Measurements from ENCODE around the gene TANGO2. TPM values are rescaled to one million over a fixed set of nuclear protein-coding genes. Genes with fewer than 3 reads are reported as not detected.

TANGO2 gene
- total RNA-seq, 1 donor from 2014 or later = 14.8 TPM

DNA sequence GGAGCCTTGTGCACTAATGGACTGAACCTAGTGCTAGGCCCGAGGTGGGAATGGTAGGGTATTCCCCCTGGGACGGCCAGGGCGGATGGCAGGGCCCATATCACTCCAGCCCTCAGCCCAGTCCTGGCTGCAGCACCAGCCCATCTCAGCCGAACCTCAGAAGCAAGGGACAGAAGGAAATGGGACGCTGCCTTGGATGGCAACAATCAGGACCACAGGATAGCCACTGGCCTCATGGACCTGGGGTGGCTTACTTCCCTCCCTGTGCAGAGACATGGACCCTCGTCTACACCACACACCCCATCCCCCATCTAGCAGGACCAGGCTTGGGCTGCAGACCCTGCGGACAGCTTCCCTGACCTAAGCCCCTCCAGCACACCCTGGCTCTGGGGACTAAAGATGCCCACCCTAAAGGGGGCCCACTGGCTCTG lies 28.4 kb upstream of the TANGO2 start:
- H3K4me3 ChIP-seq (ENCODE audit: low read depth, low read length) = no peak overlapping the region
- TF ChIP-seq, protein P1, sequence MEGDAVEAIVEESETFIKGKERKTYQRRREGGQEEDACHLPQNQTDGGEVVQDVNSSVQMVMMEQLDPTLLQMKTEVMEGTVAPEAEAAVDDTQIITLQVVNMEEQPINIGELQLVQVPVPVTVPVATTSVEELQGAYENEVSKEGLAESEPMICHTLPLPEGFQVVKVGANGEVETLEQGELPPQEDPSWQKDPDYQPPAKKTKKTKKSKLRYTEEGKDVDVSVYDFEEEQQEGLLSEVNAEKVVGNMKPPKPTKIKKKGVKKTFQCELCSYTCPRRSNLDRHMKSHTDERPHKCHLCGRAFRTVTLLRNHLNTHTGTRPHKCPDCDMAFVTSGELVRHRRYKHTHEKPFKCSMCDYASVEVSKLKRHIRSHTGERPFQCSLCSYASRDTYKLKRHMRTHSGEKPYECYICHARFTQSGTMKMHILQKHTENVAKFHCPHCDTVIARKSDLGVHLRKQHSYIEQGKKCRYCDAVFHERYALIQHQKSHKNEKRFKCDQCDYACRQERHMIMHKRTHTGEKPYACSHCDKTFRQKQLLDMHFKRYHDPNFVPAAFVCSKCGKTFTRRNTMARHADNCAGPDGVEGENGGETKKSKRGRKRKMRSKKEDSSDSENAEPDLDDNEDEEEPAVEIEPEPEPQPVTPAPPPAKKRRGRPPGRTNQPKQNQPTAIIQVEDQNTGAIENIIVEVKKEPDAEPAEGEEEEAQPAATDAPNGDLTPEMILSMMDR (conservative IDR thresholded peaks at IDR 0.05; ENCODE audit: low read depth, low read length) = no peak
- DNase-seq (ENCODE audit: low read depth) = no peak

DNA sequence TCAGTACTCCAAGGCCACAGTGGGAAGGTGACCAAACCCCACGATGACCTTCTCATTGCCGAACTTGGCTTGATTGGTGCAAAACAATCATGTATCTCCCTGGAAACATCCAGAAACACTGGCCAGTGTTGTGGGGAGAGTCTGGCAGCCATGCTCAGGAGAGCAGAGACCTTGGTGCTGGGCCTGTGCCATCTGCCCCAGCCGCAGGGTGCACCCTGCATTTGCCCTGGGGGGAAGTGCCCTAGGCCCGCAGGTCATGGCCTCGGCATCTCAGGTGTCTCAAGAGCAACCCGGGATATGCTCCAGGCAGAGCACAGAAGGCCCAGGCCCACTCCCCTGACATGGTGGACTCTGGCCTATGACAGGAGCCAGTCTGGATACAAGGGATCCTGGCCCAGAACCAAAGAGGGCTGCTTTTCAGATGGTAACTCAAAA lies 28.0 kb upstream of the TANGO2 start:
- no peak overlapping the region for H3K4me3 ChIP-seq (ENCODE audit: low read depth, low read length)
- no peak for DNase-seq (ENCODE audit: low read depth)
- TF ChIP-seq, protein P1 (conservative IDR thresholded peaks at IDR 0.05; ENCODE audit: low read depth, low read length) = no peak

DNA sequence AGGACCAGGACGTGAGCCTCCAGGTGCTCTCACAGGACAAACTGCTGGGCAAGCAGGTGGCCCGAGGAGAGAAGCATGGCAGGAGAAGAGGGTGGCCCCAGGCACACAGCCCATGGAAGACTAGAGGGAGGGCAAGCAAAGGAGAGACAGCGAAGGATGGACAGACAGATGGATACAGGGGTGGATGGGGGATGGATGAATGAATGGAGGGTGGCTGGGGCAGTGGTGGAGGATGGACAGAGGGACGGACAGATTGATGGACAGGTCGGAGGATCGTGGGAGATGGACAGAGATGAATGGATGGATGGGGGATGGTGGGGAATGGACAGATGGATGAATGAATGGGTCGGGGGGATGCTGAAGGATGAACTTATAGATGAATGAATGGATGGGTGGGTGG lies 27.0 kb upstream of the TANGO2 start:
- TF ChIP-seq, protein P1 (conservative IDR thresholded peaks at IDR 0.05; ENCODE audit: low read depth, low read length) = no peak
- no peak overlapping the region for H3K4me3 ChIP-seq (ENCODE audit: low read depth, low read length)
- DNase-seq (ENCODE audit: low read depth) = no peak

DNA sequence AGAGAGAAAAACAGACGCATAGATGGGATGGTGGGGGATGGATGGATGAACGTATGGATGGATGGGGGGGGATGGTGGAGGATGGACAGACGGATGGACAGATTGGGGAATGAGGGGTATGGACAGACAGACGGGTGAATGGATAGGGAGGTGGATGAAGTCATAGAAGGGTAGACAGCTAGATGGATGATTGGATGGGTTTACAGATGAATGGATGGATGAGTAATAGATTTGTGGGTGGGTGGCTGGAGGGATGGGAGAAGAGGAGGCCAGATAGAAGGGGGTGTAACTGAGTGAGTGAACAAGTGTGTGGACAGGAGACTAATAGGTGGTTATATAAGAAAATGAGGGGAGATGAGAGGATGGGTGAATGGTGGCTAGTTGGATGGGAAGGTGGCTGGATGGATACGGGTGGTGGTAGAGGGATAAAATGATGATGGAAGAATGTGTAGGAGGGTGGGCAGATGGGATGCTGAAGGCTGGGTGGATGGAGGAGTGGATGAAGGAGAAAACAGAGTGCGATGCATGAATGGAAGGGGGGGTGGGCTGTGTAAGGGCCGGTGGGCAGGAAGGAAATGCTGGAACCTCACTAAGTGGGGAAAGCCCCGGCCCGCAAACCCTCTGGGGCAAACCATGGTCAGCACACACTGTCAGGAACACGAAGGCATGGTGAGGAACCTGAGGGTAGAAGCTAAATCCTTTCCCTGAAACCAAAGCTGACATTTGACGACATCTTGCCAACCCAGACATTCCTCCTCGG lies 25.9 kb upstream of the TANGO2 start:
- no peak for DNase-seq (ENCODE audit: low read depth)
- no peak overlapping the region for H3K4me3 ChIP-seq (ENCODE audit: low read depth, low read length)
- TF ChIP-seq, protein P1 (conservative IDR thresholded peaks at IDR 0.05; ENCODE audit: low read depth, low read length) = no peak

DNA sequence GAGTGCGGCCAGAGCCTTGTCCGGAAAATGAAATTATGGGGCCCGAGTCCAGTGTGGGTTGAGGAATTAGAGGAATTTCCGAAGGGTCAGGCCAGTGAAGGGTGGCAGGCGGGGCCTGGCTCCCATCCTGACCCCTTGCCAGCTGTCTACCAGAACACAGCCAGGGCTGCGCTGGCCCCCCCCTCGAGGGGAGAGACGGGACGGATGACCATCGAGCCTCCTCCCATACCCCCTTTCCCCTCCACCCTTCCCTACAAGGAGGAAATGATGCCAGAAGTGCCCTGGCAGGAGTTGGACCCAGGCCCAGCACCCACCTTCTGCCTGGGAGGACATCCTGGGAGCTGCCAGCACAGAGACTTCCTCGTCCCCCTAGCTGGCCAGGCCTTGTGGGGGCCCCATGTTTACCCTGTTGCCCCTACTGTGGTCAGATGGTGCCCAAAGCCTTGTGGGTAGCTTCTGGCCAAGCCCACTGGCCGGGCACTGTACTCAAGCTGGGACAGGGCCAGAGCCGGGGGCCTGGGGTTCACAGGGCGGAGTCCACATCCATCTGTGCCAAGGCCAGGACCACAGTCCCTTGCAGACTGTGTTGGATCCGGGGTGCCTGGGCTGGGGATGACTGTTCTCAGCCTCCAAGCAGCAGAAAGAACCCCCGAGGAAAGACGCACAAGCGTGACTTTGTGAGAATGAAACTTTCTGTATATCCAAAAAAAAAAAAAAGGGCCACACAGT lies 25.1 kb upstream of the TANGO2 start:
- TF ChIP-seq, protein P1 (conservative IDR thresholded peaks at IDR 0.05; ENCODE audit: low read depth, low read length) = no peak
- no peak for DNase-seq (ENCODE audit: low read depth)
- no peak overlapping the region for H3K4me3 ChIP-seq (ENCODE audit: low read depth, low read length)

DNA sequence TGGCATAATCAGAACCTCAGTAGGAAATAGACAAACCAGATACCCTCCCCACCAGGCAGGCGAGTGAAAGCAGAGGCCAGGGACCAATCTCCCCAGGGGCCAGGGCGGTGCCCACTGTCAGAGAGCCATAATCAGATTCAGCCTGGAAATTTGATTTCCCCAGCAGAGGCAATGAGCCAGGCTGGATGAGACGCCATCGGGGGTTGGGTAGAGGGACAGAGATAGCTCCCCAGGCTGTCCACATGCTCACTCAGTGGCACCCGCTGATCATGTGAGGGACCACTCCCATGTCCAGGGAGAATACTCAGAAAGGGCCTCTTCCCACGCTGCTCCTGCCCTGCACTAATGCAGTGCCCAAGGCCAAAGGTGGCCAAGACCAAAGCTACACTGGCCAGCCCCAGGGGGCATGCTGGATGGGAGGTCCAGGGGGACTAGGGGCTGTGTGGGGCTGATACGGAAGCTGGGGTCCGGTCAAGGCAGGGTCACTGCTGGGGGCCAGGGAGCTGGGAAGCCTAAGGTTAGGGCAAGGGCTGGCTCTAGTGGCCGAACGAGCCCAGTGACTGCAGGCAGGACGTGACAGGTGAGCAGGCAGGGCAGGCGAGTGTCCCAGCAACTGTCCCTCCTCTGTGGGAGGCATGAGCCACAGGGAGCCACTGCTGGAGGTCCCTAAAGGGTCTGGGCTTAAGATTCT lies 24.1 kb upstream of the TANGO2 start:
- TF ChIP-seq, protein P1 (conservative IDR thresholded peaks at IDR 0.05; ENCODE audit: low read depth, low read length) = no peak
- DNase-seq (ENCODE audit: low read depth) = no peak

More for the DNA sequence above, 24.1 kb upstream of the TANGO2 start:
- no peak overlapping the region for H3K4me3 ChIP-seq (ENCODE audit: low read depth, low read length)
